HG03103 (cell line): ENCODE measurements around the gene PCK2.

Experiments
- ATAC-seq: cut with Tn5 transposase; IDR thresholded peaks from one replicate; pipeline ENCODE4 v1.9.1; 2021; ENCODE audit warnings: low read depth; ENCODE audit not compliant: unreplicated experiment

Gene PCK2

DNA sequence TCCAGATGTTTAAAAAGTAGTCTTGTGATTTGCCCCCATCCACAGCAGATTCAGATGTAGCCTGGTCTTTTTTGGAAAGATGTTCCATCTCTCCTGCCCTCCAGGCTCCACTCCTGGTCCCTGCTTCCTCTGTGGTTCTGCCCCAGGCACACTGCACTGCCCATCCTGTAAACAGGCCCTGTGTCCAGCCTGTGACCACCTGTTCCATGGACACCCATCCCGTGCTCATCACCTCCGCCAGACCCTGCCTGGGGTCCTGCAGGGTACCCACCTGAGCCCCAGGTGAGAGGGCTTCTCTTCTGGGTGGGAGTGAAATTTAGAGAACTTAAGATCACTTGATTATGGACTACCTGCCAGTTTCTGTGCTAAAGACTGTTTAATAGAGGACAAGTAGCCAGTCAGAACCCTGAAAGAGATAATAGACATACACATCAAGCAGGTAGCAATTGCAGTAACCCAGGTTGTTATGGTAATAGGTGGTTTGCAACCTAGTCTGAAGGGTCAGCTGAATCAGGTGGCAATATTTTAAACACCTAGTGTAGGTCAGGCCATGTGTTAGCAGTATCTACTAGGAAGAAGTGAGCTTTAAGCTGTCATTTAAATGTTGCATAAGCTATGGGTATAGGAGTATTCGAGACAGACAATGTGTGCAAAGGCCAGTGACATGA, 55.3 kb downstream of the PCK2 start:
- no peak for ATAC-seq

DNA sequence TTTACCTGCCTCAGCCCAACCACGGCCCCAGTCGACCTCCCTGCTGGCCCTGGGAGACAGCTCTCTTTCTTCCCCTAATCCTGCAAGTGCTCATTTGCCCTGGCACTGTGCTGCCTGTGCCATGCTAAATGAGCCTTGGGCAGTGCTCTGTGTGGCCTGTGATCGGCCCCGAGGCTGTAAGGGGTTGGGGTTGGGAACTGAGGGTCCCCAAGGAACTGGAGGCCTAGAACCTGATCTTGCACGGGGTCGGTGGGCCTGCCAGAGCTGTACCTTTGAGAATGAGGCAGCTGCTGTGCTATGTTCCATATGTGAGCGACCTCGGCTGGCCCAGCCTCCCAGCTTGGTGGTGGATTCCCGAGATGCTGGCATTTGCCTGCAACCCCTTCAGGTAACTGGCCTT, 56.0 kb downstream of the PCK2 start:
- ATAC-seq, result no peak

DNA sequence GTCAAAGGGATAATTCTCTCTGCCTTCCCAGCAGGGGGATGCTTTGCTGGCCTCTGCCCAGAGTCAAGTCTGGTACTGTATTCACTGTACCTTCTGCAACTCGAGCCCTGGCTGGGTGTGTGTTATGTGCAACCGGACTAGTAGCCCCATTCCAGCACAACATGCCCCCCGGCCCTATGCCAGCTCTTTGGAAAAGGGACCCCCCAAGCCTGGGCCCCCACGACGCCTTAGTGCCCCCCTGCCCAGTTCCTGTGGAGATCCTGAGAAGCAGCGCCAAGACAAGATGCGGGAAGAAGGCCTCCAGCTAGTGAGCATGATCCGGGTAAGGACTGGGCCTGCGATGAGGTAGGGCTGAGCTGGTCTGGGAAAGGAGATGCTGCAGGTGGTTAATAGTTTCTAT, 56.5 kb downstream of the PCK2 start:
- no peak for ATAC-seq

DNA sequence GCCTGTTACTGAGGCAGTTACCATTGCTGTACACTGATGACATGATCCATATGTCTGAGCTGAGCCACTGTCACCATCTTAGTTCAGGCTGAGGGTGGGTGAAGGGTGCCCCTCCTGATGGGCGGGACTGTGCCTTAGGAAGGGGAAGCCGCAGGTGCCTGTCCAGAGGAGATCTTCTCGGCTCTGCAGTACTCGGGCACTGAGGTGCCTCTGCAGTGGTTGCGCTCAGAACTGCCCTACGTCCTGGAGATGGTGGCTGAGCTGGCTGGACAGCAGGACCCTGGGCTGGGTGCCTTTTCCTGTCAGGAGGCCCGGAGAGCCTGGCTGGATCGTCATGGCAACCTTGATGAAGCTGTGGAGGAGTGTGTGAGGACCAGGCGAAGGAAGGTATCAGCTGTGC, 56.9 kb downstream of the PCK2 start:
- ATAC-seq, result no peak

DNA sequence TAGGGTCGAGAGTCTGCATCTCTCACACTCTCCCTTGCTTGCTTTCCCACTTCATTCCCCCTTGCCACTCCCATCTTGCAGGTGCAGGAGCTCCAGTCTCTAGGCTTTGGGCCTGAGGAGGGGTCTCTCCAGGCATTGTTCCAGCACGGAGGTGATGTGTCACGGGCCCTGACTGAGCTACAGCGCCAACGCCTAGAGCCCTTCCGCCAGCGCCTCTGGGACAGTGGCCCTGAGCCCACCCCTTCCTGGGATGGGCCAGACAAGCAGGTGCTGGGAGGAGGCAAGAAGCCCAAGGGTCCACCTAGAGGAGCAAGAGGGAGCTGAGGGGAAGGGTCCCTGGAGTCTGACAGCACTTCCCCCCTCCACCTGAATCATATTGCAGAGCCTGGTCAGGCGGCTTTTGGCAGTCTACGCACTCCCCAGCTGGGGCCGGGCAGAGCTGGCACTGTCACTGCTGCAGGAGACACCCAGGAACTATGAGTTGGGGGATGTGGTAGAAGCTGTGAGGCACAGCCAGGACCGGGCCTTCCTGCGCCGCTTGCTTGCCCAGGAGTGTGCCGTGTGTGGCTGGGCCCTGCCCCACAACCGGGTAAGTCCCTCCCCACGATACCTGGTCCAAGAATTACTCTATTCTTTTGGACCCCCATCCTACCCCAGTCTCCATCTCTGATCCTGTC, 57.4 kb downstream of the PCK2 start:
- no peak for ATAC-seq
